ENCODE measurements around the gene CCDC127. TPM values are rescaled to one million over a fixed set of nuclear protein-coding genes. Genes with fewer than 3 reads are reported as not detected.

The CCDC127 gene
- total and polyA plus RNA-seq, 3 experiments from 2014 or later: 5.3 to 8.3 (median 7.2) TPM

DNA sequence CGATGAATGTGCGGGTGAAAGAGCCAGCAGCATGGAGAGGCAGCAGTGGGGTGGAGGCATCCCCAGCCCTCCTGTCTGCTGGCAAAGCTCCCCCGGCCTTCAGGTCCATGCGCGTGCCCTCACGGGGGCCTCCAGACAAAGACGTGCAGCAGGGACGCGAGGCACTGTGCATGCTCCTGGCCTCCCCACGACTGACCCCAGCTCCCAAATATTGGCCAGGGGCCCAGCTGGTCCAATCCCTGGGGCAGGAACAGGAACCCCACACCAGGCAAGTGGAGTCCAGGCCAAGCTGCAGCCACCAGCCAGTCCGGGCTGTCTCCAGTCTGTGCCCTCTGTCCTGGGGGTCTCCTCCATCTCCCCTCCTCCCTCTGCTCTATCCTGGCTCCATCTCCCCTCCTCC is 60.2 kb downstream of the CCDC127 start:
- H3K4me3 Mint-ChIP-seq: no peak overlapping the region
- H3K36me3 ChIP-seq (ENCODE audit: insufficient read depth, low read length): no peaks in the 10 kb centered on the region
- no peak overlapping the region for H3K27ac Mint-ChIP-seq
- H3K27me3 Mint-ChIP-seq: peaks cover 8 to 32% of the 10 kb centered on the region in 2 donors
- no peak overlapping the region for H3K27ac ChIP-seq (ENCODE audit: low read depth, low read length)
- no peak overlapping the region for H3K4me3 ChIP-seq (ENCODE audit: low read length)
- no peaks in the 10 kb centered on the region for H3K9me3 ChIP-seq (ENCODE audit: low read length)
- DNase-seq: no peak
- CTCF ChIA-PET: no interaction called here
- no peaks in the 10 kb centered on the region for H3K4me1 ChIP-seq (ENCODE audit: insufficient read depth, low read length)
- no peaks in the 10 kb centered on the region for H3K36me3 Mint-ChIP-seq
- no peaks in the 10 kb centered on the region for H3K27me3 ChIP-seq (ENCODE audit: insufficient read depth, low read length, poor library complexity, severe bottlenecking)
- POLR2A ChIA-PET: no interaction called here
- H3K4me1 Mint-ChIP-seq: no peaks in the 10 kb centered on the region
- H3K9me3 Mint-ChIP-seq: no peaks in the 10 kb centered on the region

DNA sequence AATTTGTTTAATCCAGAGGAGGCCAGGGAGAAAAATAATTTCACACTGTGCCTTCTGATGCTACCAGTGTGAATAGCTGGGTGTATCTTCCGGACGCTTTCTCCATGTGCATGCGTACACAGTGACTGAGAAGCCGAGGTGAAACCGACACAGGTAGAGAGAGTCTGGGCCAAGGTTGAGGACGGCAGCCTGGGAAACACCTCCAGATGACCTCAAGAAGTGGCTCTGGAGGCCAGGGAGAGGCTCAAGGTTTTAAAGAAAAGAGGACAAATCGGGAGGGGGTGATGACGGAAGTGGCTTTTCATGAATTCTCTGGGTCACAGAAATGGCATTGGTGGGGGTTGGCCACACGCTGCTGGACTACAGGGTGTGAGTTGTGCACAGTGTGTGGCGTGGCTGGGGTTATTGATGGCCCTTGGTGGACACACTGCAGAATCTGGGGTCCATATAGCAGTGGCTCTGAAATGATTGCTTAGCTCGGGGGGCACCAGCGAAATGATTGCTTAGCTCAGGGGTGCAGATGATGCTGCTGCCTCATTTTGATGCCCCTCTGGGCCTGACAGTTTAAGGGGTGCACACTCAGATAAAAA is 60.7 kb downstream of the CCDC127 start:
- no peaks in the 10 kb centered on the region for H3K36me3 ChIP-seq (ENCODE audit: insufficient read depth, low read length)
- CTCF ChIA-PET: no interaction called here
- POLR2A ChIA-PET: no interaction called here
- no peak for DNase-seq
- Mint-ChIP-seq H3K9me3 (no peaks in the 10 kb centered on the region), H3K36me3 (no peaks in the 10 kb centered on the region), H3K4me3 (no peak overlapping the region), H3K27ac (no peak overlapping the region), H3K27me3 (peaks cover 8 to 32% of the 10 kb centered on the region in 2 donors), H3K4me1 (no peaks in the 10 kb centered on the region)
- no peak overlapping the region for H3K4me3 ChIP-seq (ENCODE audit: low read length)
- H3K27me3 ChIP-seq (ENCODE audit: insufficient read depth, low read length, poor library complexity, severe bottlenecking): no peaks in the 10 kb centered on the region
- H3K27ac ChIP-seq (ENCODE audit: low read depth, low read length): no peak overlapping the region
- H3K9me3 ChIP-seq (ENCODE audit: low read length): no peaks in the 10 kb centered on the region
- H3K4me1 ChIP-seq (ENCODE audit: insufficient read depth, low read length): no peaks in the 10 kb centered on the region

DNA sequence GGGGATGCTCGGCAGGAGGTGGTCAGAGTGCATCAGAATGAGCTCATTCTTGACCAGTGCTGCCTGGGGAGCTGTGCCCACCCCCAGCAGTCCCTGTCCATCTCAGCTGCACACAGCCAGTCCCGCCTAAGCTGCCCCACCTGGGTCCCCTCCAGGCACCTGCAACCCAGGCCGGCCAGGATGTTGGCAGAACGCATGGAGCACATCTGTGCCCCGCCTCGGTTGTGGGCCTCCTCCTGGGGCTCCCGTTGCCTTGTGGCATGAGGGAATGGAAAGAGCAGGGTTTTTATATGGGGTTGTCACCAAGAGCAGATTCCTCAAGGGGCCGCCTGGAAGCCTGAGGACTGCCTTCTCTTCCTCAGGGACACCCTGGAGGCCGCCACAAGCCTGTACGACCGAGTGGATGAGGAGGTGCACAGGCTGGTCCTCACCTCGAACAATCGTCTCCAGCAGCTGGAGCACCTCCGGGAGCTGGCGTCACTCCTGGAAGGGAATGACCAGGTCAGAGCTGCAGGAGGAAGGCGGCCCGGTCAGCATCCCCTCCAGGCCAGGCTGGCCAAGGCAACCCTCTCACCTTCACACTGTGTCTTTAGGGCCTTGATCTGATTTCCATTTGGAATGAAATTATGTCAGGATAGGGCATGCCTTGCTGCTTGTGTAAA is 61.4 kb downstream of the CCDC127 start:
- CTCF ChIA-PET: no interaction called here
- Histone ChIP-seq H3K4me3 (ENCODE audit: low read length) (no peak overlapping the region), H3K27ac (ENCODE audit: low read depth, low read length) (no peak overlapping the region), H3K9me3 (ENCODE audit: low read length) (no peaks in the 10 kb centered on the region), H3K36me3 (ENCODE audit: insufficient read depth, low read length) (no peaks in the 10 kb centered on the region), H3K27me3 (ENCODE audit: insufficient read depth, low read length, poor library complexity, severe bottlenecking) (no peaks in the 10 kb centered on the region), H3K4me1 (ENCODE audit: insufficient read depth, low read length) (no peaks in the 10 kb centered on the region)
- no peaks in the 10 kb centered on the region for H3K36me3 Mint-ChIP-seq
- DNase-seq: no peak
- no peak overlapping the region for H3K4me3 Mint-ChIP-seq
- H3K9me3 Mint-ChIP-seq: no peaks in the 10 kb centered on the region
- no peaks in the 10 kb centered on the region for H3K4me1 Mint-ChIP-seq
- POLR2A ChIA-PET: no interaction called here
- peaks cover 8 to 31% of the 10 kb centered on the region in 2 donors for H3K27me3 Mint-ChIP-seq
- H3K27ac Mint-ChIP-seq: no peak overlapping the region

DNA sequence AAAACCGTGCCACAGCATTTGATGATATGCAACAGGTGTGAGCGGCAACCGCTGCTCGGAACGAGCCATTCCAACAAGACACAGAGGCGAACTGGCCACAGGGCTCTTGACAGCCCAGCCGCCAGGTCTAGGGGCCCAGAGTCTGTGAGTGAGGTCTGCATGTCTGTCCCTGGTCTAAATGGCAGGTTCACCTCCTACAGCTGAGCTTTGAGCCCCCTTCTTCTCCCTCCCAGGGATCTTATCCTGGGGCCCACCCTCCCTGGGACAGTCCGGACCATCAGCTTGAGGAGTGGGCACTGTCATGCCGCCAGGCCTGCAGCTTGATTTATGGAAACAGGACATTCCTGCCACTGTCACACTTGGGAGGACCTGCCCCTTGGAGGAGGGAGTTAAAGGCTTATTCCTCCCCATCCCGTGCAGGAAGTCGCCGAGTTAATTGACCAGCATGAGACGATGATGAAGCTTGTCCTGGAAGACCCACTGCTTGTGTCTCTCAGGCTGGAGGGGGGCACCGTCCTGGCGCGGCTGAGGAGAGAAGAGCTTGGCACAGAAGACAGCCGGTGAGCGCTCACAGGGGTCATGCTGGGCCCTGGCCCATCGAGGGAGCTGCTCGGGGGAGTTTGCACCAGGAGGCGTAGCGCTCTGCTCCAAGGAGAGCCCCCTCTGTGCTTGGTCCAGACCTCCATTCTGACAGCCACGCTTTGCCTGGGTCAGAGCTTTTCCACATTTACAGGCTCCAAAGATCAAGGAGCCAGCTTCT is 62.1 kb downstream of the CCDC127 start:
- Mint-ChIP-seq H3K4me1 (no peaks in the 10 kb centered on the region), H3K4me3 (no peak overlapping the region), H3K9me3 (no peaks in the 10 kb centered on the region), H3K27me3 (peaks cover 8 to 26% of the 10 kb centered on the region in 2 donors), H3K36me3 (no peaks in the 10 kb centered on the region), H3K27ac (no peak overlapping the region)
- no peaks in the 10 kb centered on the region for H3K36me3 ChIP-seq (ENCODE audit: insufficient read depth, low read length)
- no peaks in the 10 kb centered on the region for H3K9me3 ChIP-seq (ENCODE audit: low read length)
- H3K4me1 ChIP-seq (ENCODE audit: insufficient read depth, low read length): no peaks in the 10 kb centered on the region
- POLR2A ChIA-PET: no interaction called here
- H3K4me3 ChIP-seq (ENCODE audit: low read length): no peak overlapping the region
- no peak for DNase-seq
- no peak overlapping the region for H3K27ac ChIP-seq (ENCODE audit: low read depth, low read length)
- CTCF ChIA-PET: no interaction called here
- H3K27me3 ChIP-seq (ENCODE audit: insufficient read depth, low read length, poor library complexity, severe bottlenecking): no peaks in the 10 kb centered on the region

DNA sequence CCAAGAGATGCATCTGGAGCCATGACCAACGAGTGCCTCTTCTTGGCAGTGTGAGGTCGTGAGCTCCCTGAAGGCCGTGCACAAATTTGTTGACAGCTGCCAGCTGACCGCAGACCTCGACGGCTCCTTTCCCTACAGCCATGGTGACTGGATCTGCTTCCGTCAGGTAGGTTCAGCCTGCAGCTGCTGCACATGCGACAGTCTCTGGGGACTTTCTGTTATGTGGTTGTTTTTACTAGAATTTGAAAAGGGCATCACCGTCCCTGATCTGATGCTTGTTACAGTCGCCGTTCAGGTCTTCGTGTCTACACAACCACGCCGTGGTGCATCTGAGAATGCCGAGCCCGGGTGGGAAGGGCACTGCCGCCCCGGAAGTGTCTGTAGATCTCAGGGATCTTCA is 63.1 kb downstream of the CCDC127 start:
- Mint-ChIP-seq H3K27ac (no peak overlapping the region), H3K9me3 (no peaks in the 10 kb centered on the region), H3K4me3 (no peak overlapping the region), H3K4me1 (no peaks in the 10 kb centered on the region), H3K27me3 (peaks cover 5 to 17% of the 10 kb centered on the region in 2 donors), H3K36me3 (no peaks in the 10 kb centered on the region)
- Histone ChIP-seq H3K4me3 (ENCODE audit: low read length) (no peak overlapping the region), H3K27me3 (ENCODE audit: insufficient read depth, low read length, poor library complexity, severe bottlenecking) (no peaks in the 10 kb centered on the region), H3K4me1 (ENCODE audit: insufficient read depth, low read length) (no peaks in the 10 kb centered on the region), H3K9me3 (ENCODE audit: low read length) (no peaks in the 10 kb centered on the region), H3K36me3 (ENCODE audit: insufficient read depth, low read length) (no peaks in the 10 kb centered on the region), H3K27ac (ENCODE audit: low read depth, low read length) (no peak overlapping the region)
- no peak for DNase-seq
- ChIA-PET CTCF (no interaction called here), POLR2A (no interaction called here)

DNA sequence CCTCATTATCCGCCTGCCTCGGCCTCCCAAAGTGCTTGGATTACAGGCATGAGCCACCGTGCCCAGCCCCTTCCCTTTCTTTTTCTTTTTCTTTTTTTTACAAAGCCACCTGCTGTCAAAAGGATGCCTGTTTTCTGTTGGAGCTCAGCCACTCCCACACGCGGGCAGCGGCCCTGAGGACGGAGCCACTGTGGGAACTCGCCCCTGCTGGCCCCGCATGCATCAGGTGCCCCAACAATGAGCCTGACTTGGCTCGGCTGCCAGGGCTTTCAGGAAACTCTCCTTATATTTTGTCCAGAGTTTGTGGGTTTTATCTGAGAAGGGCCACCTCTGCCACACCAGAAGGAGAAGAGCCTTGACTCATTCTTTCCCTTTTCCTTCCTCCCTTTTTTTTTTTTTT is 63.7 kb downstream of the CCDC127 start:
- Histone ChIP-seq H3K4me3 (ENCODE audit: low read length) (no peak overlapping the region), H3K27me3 (ENCODE audit: insufficient read depth, low read length, poor library complexity, severe bottlenecking) (no peaks in the 10 kb centered on the region), H3K4me1 (ENCODE audit: insufficient read depth, low read length) (no peaks in the 10 kb centered on the region), H3K27ac (ENCODE audit: low read depth, low read length) (no peak overlapping the region), H3K36me3 (ENCODE audit: insufficient read depth, low read length) (no peaks in the 10 kb centered on the region), H3K9me3 (ENCODE audit: low read length) (no peaks in the 10 kb centered on the region)
- ChIA-PET CTCF (no interaction called here), POLR2A (no interaction called here)
- Mint-ChIP-seq H3K4me1 (no peaks in the 10 kb centered on the region), H3K4me3 (no peak overlapping the region), H3K9me3 (peaks cover 0 to 2% (median 1%) of the 10 kb centered on the region in 5 donors), H3K36me3 (no peaks in the 10 kb centered on the region), H3K27me3 (peaks cover 5 to 11% of the 10 kb centered on the region in 2 donors), H3K27ac (no peak overlapping the region)
- DNase-seq: no peak

DNA sequence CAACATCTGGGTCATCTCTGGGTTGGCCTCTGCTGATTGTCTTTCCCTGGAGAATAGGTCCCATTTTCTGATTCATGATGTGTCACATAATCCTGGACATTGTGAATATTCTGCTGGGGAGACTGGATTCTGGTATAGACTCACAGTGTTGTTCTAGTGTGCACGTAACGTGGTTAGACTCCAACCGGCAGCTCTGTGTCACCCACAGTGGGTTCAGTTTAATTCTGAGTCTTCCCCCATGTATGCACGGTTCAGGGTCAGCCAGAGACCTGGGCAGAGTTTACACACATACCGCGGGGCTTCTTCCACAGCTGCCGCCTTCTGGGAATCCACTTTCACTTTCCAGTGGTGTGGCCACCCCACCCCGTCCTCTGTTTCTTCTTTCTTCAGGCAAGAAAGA is 64.7 kb downstream of the CCDC127 start:
- no peaks in the 10 kb centered on the region for H3K4me1 ChIP-seq (ENCODE audit: insufficient read depth, low read length)
- H3K36me3 ChIP-seq (ENCODE audit: insufficient read depth, low read length): no peaks in the 10 kb centered on the region
- POLR2A ChIA-PET: no interaction called here
- no peak overlapping the region for H3K27ac ChIP-seq (ENCODE audit: low read depth, low read length)
- H3K27me3 ChIP-seq (ENCODE audit: insufficient read depth, low read length, poor library complexity, severe bottlenecking): no peaks in the 10 kb centered on the region
- CTCF ChIA-PET: no interaction called here
- Mint-ChIP-seq H3K36me3 (peaks cover 0 to 1% (median 0%) of the 10 kb centered on the region in 3 donors), H3K4me1 (no peaks in the 10 kb centered on the region), H3K27me3 (peaks cover 3 to 9% of the 10 kb centered on the region in 2 donors), H3K9me3 (peaks cover 0 to 11% (median 7%) of the 10 kb centered on the region in 5 donors), H3K27ac (no peak overlapping the region), H3K4me3 (no peak overlapping the region)
- no peak for DNase-seq
- H3K4me3 ChIP-seq (ENCODE audit: low read length): no peak overlapping the region
- H3K9me3 ChIP-seq (ENCODE audit: low read length): no peaks in the 10 kb centered on the region

DNA sequence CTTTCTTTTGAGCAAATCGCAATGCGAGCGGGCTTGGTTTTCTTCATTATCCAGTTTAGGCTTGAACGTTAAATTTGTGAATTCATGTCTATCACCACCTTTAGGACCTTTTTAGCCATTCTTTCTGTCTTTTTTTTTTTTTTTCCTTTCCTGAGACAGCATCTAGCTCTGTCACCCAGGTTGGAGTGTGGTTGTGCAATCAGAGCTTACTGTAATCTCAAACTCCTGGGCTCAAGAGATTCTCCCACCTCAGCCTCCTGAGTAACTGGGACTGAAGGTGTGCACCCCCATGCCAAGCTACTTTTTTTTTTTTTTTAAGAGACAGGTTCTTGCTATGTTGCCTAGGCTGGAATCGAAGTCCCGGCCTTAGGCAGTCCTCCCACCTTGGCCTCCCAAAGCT is 65.9 kb downstream of the CCDC127 start:
- CTCF ChIA-PET: no interaction called here
- DNase-seq: no peak
- Histone ChIP-seq H3K27ac (ENCODE audit: low read depth, low read length) (no peak overlapping the region), H3K4me3 (ENCODE audit: low read length) (no peak overlapping the region), H3K9me3 (ENCODE audit: low read length) (peaks cover 8% of the 10 kb centered on the region), H3K36me3 (ENCODE audit: insufficient read depth, low read length) (no peaks in the 10 kb centered on the region), H3K27me3 (ENCODE audit: insufficient read depth, low read length, poor library complexity, severe bottlenecking) (no peaks in the 10 kb centered on the region), H3K4me1 (ENCODE audit: insufficient read depth, low read length) (no peaks in the 10 kb centered on the region)
- no peaks in the 10 kb centered on the region for H3K4me1 Mint-ChIP-seq
- POLR2A ChIA-PET: no interaction called here
- H3K27me3 Mint-ChIP-seq: peaks cover 6 to 17% of the 10 kb centered on the region in 2 donors
- H3K4me3 Mint-ChIP-seq: no peak overlapping the region
- peak overlapping the region in 1 of 8 donors; percentile 67 for H3K27ac Mint-ChIP-seq
- H3K36me3 Mint-ChIP-seq: peaks cover 0 to 10% (median 1%) of the 10 kb centered on the region in 3 donors
- peaks cover 10 to 21% (median 18%) of the 10 kb centered on the region in 5 donors for H3K9me3 Mint-ChIP-seq

Data from CD8-positive, alpha-beta memory T cell (primary cell).